ENCODE data around the gene LMAN1L.
A peak's percentile ranks its signal among the peaks of the same experiment; 100 is the strongest.
"Not testable (repeated sequence)": the region's sequence is repeated elsewhere in the genome, so short reads cannot be mapped to it uniquely, and the experiment has no call there.

The LMAN1L gene

GRCh38 chr15:74778599-74778970 lies 34.0 kb upstream of the LMAN1L start:
- DNase-seq (no peak), ATAC-seq (no peak)
- Mint-ChIP-seq H3K4me1 (peaks cover 79% of the 10 kb centered on the region), H3K27ac (peak overlapping the region; percentile 99), H3K27me3 (no peaks in the 10 kb centered on the region), H3K9me3 (no peaks in the 10 kb centered on the region), H3K4me3 (peak overlapping the region; percentile 86 to 88)

GRCh38 chr15:74779162-74779648 lies 33.4 kb upstream of the LMAN1L start:
- DNase-seq (no peak), ATAC-seq (no peak)
- peak overlapping the region; percentile 86 to 96 for H3K4me3 Mint-ChIP-seq
- H3K9me3 Mint-ChIP-seq = no peaks in the 10 kb centered on the region
- H3K27me3 Mint-ChIP-seq = no peaks in the 10 kb centered on the region
- H3K27ac Mint-ChIP-seq = peak overlapping the region; percentile 99
- peaks cover 77% of the 10 kb centered on the region for H3K4me1 Mint-ChIP-seq

GRCh38 chr15:74780523-74781430 lies 31.9 kb upstream of the LMAN1L start:
- DNase-seq = peak; percentile 45 to 69
- peak; percentile 38 for ATAC-seq
- Mint-ChIP-seq H3K9me3 (no peaks in the 10 kb centered on the region), H3K4me3 (peak overlapping the region; percentile 86 to 96), H3K27ac (peak overlapping the region; percentile 92 to 97), H3K4me1 (peaks cover 80% of the 10 kb centered on the region), H3K27me3 (no peaks in the 10 kb centered on the region)

- no peaks in the 10 kb centered on the region for H3K27me3 Mint-ChIP-seq
These were observed 31.0 kb upstream of the LMAN1L start, which contains the start of gene CSK for GRCh38 chr15:74781431-74782258. TSS of gene CSK (plus strand) at chr15:74782080. CDS start at chr15:74798298, 16,218 bp downstream.

GRCh38 chr15:74782259-74783071 lies 30.2 kb upstream of the LMAN1L start:
- Mint-ChIP-seq H3K9me3 (no peaks in the 10 kb centered on the region), H3K27me3 (no peaks in the 10 kb centered on the region), H3K27ac (peak overlapping the region; percentile 93 to 95), H3K4me1 (peaks cover 80% of the 10 kb centered on the region), H3K4me3 (peak overlapping the region; percentile 82 to 98)
- DNase-seq (peak in 1 of 2 donors; percentile 64), ATAC-seq (peak; percentile 14)

More at GRCh38 chr15:74781431-74782258, 31.0 kb upstream of the LMAN1L start, which contains the start of gene CSK:
- peak; percentile 84 to 87 for DNase-seq
- Mint-ChIP-seq H3K4me3 (peak within 1 kb of the TSS; percentile 86 to 98), H3K9me3 (no peaks in the 10 kb centered on the region), H3K27ac (peak within 1 kb of the TSS; percentile 95 to 97), H3K4me1 (peaks cover 80% of the 10 kb centered on the region)
- peak; percentile 58 for ATAC-seq

- DNase-seq = peak in 1 of 2 donors; percentile 53
- no peaks in the 10 kb centered on the region for H3K27me3 Mint-ChIP-seq
- peak overlapping the region; percentile 82 to 98 for H3K4me3 Mint-ChIP-seq
- peaks cover 80% of the 10 kb centered on the region for H3K4me1 Mint-ChIP-seq
- no peaks in the 10 kb centered on the region for H3K9me3 Mint-ChIP-seq
- H3K27ac Mint-ChIP-seq = peak overlapping the region; percentile 93 to 95
- no peak for ATAC-seq
These were observed 29.4 kb upstream of the LMAN1L start for GRCh38 chr15:74783072-74783807.

- Mint-ChIP-seq H3K27me3 (no peaks in the 10 kb centered on the region), H3K9me3 (no peaks in the 10 kb centered on the region)
- ATAC-seq = no peak
These were observed 28.8 kb upstream of the LMAN1L start for GRCh38 chr15:74783808-74784175.

GRCh38 chr15:74784426-74785193 lies 28.0 kb upstream of the LMAN1L start:
- Mint-ChIP-seq H3K4me3 (peak overlapping the region; percentile 82 to 98), H3K9me3 (no peaks in the 10 kb centered on the region), H3K27ac (peak overlapping the region; percentile 87 to 95), H3K27me3 (no peaks in the 10 kb centered on the region), H3K4me1 (peaks cover 80% of the 10 kb centered on the region)
- ATAC-seq = no peak
- DNase-seq = peak in 1 of 2 donors; percentile 24

More at GRCh38 chr15:74783808-74784175, 28.8 kb upstream of the LMAN1L start:
- DNase-seq = peak in 1 of 2 donors; percentile 34
- Mint-ChIP-seq H3K27ac (peak overlapping the region; percentile 92 to 93), H3K4me1 (peaks cover 80% of the 10 kb centered on the region), H3K4me3 (peak overlapping the region; percentile 82 to 98)

GRCh38 chr15:74785194-74786032 lies 27.2 kb upstream of the LMAN1L start:
- ATAC-seq (no peak), DNase-seq (peak in 1 of 2 donors; percentile 67)
- Mint-ChIP-seq H3K4me3 (peak overlapping the region; percentile 82 to 98), H3K9me3 (no peaks in the 10 kb centered on the region), H3K27ac (peak overlapping the region; percentile 87 to 95), H3K4me1 (peaks cover 80% of the 10 kb centered on the region), H3K27me3 (no peaks in the 10 kb centered on the region)

- H3K27me3 Mint-ChIP-seq, H3K9me3 Mint-ChIP-seq, DNase-seq, ATAC-seq: not testable (repeated sequence)
- peaks cover 80% of the 10 kb centered on the region for H3K4me1 Mint-ChIP-seq
- peak overlapping the region; percentile 82 to 98 for H3K4me3 Mint-ChIP-seq
- H3K27ac Mint-ChIP-seq = peak overlapping the region; percentile 48 to 90
These were observed 26.6 kb upstream of the LMAN1L start for GRCh38 chr15:74786081-74786480.

- ATAC-seq = no peak
- peak in 1 of 2 donors; percentile 33 for DNase-seq
- peak overlapping the region; percentile 82 to 98 for H3K4me3 Mint-ChIP-seq
- H3K9me3 Mint-ChIP-seq = no peaks in the 10 kb centered on the region
- H3K27me3 Mint-ChIP-seq = no peaks in the 10 kb centered on the region
- peak overlapping the region; percentile 90 to 92 for H3K27ac Mint-ChIP-seq
- peaks cover 80% of the 10 kb centered on the region for H3K4me1 Mint-ChIP-seq
These were observed 26.0 kb upstream of the LMAN1L start for GRCh38 chr15:74786551-74787165.

GRCh38 chr15:74787251-74788041 lies 25.2 kb upstream of the LMAN1L start:
- peak overlapping the region; percentile 82 to 98 for H3K4me3 Mint-ChIP-seq
- no peaks in the 10 kb centered on the region for H3K27me3 Mint-ChIP-seq
- DNase-seq = peak; percentile 93 to 96
- H3K4me1 Mint-ChIP-seq = peaks cover 88% of the 10 kb centered on the region
- H3K27ac Mint-ChIP-seq = peak overlapping the region; percentile 90 to 92
- peak; percentile 85 for ATAC-seq
- no peaks in the 10 kb centered on the region for H3K9me3 Mint-ChIP-seq
